ENCODE measurements around the gene ARF6. TPM values are rescaled to one million over a fixed set of nuclear protein-coding genes. Genes with fewer than 3 reads are reported as not detected.

The ARF6 gene
- polyA plus RNA-seq, 1 of the 3 experiments (the other 2 are of a cell fraction): 45.2 TPM

DNA sequence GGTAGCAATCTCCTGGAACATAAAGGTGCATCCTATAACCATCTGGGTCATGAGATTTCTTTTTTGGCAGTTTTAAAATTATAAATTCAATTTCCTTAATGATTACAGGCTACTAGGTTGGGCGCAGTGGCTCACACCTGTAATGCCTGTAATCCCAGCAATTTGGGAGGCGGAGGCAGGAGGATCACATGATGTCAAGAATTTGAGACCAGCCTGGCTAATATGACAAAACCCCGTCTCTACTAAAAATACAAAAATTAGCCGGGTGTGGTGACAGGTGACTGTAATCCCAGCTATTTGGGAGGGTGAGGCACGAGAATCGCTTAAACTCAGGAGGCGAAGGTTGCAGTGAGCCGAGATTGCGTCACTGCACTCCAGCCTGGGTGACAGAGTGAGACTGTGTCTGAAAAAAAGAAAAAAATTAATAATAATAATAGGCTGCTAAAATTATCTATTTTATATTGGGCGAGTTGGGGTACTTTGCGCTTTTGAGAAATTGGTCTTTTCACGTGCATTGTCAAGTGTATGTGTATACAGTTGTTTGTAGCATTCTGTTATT lies 17.2 kb upstream of the ARF6 start:
- DNase-seq: no peak
- ChIA-PET POLR2A (no interaction called here), CTCF (interaction anchor here (0.7 to 2.6 kb wide), 5 partner anchors 14 to 228 kb away, joined by 3 to 7 read pairs (median 5); no protein-coding TSS in a partner anchor)
- H3K9me3 ChIP-seq: no peaks in the 10 kb centered on the region
- H4K20me1 ChIP-seq (ENCODE audit: insufficient read depth): no peaks in the 10 kb centered on the region
- H3F3A ChIP-seq (replicated peaks; ENCODE audit: insufficient read depth): peaks cover 12% of the 10 kb centered on the region
- no peaks in the 10 kb centered on the region for H3K9me2 ChIP-seq
- H3K9ac ChIP-seq: no peak overlapping the region
- H2AFZ ChIP-seq (ENCODE audit: low read depth): no peak overlapping the region
- no peaks in the 10 kb centered on the region for H3K27me3 ChIP-seq (ENCODE audit: insufficient read depth)
- 89% methylated on average over 12 of the region's 12 CpGs for WGBS (ENCODE audit: low lambda C conversion rate)
- no peaks in the 10 kb centered on the region for H3K4me1 ChIP-seq (ENCODE audit: control insufficient read depth in 1 of 2, insufficient read depth in 2 of 2, low read depth in 1 of 2, low read length in 1 of 2)
- no peak overlapping the region for H3K4me2 ChIP-seq
- H3K4me3 ChIP-seq (ENCODE audit: low read depth in 2 of 2, low read length in 1 of 2): no peak overlapping the region
- H3K27ac ChIP-seq (ENCODE audit: low read depth in 2 of 2, low read length in 1 of 2): no peak overlapping the region
- TF ChIP-seq NFIC (IDR thresholded peaks at IDR 0.05; ENCODE audit: borderline replicate concordance): no peak
- no peak for TF ChIP-seq SIN3A (IDR thresholded peaks at IDR 0.05; ENCODE audit: borderline replicate concordance, low read depth, low read length)
- no peak for TF ChIP-seq GATA2 (CRISPR knock-in tag; IDR thresholded peaks at IDR 0.05)
- no peak for TF ChIP-seq POLR2AphosphoS5 (IDR thresholded peaks at IDR 0.05; ENCODE audit: low read depth, low read length)
- TF ChIP-seq JUND (IDR thresholded peaks at IDR 0.05): no peak
- TF ChIP-seq CHD2 (IDR thresholded peaks at IDR 0.05; ENCODE audit: low read length, partially characterized antibody): no peak
- TF ChIP-seq ELF1 (IDR thresholded peaks at IDR 0.05): no peak
- no peak for TF ChIP-seq YY1 (IDR thresholded peaks at IDR 0.05; ENCODE audit: low read depth)
- TF ChIP-seq PBX3 (IDR thresholded peaks at IDR 0.05): no peak
- no peak for TF ChIP-seq RFX5 (IDR thresholded peaks at IDR 0.05; ENCODE audit: low read length)
- no peak for TF ChIP-seq TAF1 (IDR thresholded peaks at IDR 0.05; ENCODE audit: borderline replicate concordance, low read depth, low read length)
- no peak for TF ChIP-seq FOXM1 (IDR thresholded peaks at IDR 0.05; ENCODE audit: low read depth)
- TF ChIP-seq FOXJ3 (CRISPR knock-in tag; IDR thresholded peaks at IDR 0.05): no peak
- TF ChIP-seq FOSL2 (IDR thresholded peaks at IDR 0.05; ENCODE audit: borderline replicate concordance, low read depth): no peak
- TF ChIP-seq, protein P1, sequence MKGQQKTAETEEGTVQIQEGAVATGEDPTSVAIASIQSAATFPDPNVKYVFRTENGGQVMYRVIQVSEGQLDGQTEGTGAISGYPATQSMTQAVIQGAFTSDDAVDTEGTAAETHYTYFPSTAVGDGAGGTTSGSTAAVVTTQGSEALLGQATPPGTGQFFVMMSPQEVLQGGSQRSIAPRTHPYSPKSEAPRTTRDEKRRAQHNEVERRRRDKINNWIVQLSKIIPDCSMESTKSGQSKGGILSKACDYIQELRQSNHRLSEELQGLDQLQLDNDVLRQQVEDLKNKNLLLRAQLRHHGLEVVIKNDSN (IDR thresholded peaks at IDR 0.05; ENCODE audit: borderline replicate concordance, low read depth): no peak
- TF ChIP-seq, protein P2, sequence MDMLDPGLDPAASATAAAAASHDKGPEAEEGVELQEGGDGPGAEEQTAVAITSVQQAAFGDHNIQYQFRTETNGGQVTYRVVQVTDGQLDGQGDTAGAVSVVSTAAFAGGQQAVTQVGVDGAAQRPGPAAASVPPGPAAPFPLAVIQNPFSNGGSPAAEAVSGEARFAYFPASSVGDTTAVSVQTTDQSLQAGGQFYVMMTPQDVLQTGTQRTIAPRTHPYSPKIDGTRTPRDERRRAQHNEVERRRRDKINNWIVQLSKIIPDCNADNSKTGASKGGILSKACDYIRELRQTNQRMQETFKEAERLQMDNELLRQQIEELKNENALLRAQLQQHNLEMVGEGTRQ (IDR thresholded peaks at IDR 0.05; ENCODE audit: borderline replicate concordance, low read depth, low read length): no peak
- TF ChIP-seq SMC3 (IDR thresholded peaks at IDR 0.05; ENCODE audit: low read depth, low read length): no peak
- no peak for TF ChIP-seq TCF12 (IDR thresholded peaks at IDR 0.05)
- TF ChIP-seq, protein P3, sequence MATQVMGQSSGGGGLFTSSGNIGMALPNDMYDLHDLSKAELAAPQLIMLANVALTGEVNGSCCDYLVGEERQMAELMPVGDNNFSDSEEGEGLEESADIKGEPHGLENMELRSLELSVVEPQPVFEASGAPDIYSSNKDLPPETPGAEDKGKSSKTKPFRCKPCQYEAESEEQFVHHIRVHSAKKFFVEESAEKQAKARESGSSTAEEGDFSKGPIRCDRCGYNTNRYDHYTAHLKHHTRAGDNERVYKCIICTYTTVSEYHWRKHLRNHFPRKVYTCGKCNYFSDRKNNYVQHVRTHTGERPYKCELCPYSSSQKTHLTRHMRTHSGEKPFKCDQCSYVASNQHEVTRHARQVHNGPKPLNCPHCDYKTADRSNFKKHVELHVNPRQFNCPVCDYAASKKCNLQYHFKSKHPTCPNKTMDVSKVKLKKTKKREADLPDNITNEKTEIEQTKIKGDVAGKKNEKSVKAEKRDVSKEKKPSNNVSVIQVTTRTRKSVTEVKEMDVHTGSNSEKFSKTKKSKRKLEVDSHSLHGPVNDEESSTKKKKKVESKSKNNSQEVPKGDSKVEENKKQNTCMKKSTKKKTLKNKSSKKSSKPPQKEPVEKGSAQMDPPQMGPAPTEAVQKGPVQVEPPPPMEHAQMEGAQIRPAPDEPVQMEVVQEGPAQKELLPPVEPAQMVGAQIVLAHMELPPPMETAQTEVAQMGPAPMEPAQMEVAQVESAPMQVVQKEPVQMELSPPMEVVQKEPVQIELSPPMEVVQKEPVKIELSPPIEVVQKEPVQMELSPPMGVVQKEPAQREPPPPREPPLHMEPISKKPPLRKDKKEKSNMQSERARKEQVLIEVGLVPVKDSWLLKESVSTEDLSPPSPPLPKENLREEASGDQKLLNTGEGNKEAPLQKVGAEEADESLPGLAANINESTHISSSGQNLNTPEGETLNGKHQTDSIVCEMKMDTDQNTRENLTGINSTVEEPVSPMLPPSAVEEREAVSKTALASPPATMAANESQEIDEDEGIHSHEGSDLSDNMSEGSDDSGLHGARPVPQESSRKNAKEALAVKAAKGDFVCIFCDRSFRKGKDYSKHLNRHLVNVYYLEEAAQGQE (IDR thresholded peaks at IDR 0.05; ENCODE audit: low read depth, low read length): no peak
- no peaks in the 10 kb centered on the region for H3K79me2 ChIP-seq (ENCODE audit: insufficient read depth)
- no peaks in the 10 kb centered on the region for H3K36me3 ChIP-seq (replicated peaks in 1 of 2; ENCODE audit: control insufficient read depth in 1 of 2, insufficient read depth in 2 of 2, low read length in 1 of 2)
